ENCODE data around the gene RBMS1. TPM values are rescaled to one million over a fixed set of nuclear protein-coding genes. Genes with fewer than 3 reads are reported as not detected.

RBMS1 gene
- total RNA-seq, 1 experiment from 2014 or later = 38.8 TPM

DNA sequence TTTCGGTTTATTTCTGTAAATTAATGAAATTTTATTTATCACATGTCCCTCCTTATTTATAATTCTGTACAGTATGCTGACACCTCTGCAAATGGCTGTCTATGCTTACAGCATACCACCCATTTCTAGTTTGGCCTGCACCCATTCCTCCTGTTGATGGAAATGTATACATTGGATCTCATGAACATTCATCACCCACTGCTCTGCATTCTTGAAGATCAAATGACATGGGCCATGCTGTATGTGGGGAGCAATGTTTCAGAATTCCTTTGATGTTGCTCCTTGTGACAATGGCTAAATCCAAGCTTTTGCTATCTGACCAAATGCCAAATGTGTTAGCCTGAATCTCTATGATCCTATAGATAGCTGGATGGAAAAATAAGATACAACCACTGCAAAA lies 238.2 kb downstream of the RBMS1 start:
- no peaks in the 10 kb centered on the region for H3K36me3 ChIP-seq (ENCODE audit: low read depth, low read length)
- H4K20me1 ChIP-seq (ENCODE audit: low read length) = no peaks in the 10 kb centered on the region
- no peak overlapping the region for H2AFZ ChIP-seq (ENCODE audit: low read length)
- no peak for TF ChIP-seq EZH2 (IDR thresholded peaks at IDR 0.05; ENCODE audit: low read length, unreplicated experiment)
- no peak for TF ChIP-seq EZH2phosphoT487 (IDR thresholded peaks at IDR 0.05; ENCODE audit: borderline replicate concordance, low read length)
- TF ChIP-seq CTCF (conservative IDR thresholded peaks at IDR 0.05; ENCODE audit: low read depth, low read length) = no peak
- H3K79me2 ChIP-seq (ENCODE audit: low read length) = no peaks in the 10 kb centered on the region
- no peak overlapping the region for H3K9ac ChIP-seq (ENCODE audit: low read length)
- ATAC-seq = no peak
- no peak overlapping the region for H3K4me2 ChIP-seq (ENCODE audit: low read length)
- no TSS peak for BruUV-seq (replicated peaks)
- H3K27me3 ChIP-seq (ENCODE audit: low read length) = no peaks in the 10 kb centered on the region
- CTCF ChIA-PET = no interaction called here
- POLR2A ChIA-PET (ENCODE audit: unreplicated experiment) = interaction anchor here (0.6 kb wide), 1 partner anchor 30 kb away, joined by 11 read pairs; no protein-coding TSS in a partner anchor
- H3K4me1 ChIP-seq (ENCODE audit: insufficient read depth, low read length) = peaks cover 17% of the 10 kb centered on the region
- no peak for DNase-seq
- H3K27ac ChIP-seq (ENCODE audit: low read length) = no peak overlapping the region
- intact Hi-C loops (cut with micrococcal nuclease) = loop anchor here (10.0 kb wide), 1 partner anchor 809 kb away; no protein-coding TSS in a partner anchor
- H3K9me2 ChIP-seq (replicated peaks; ENCODE audit: low read length) = no peaks in the 10 kb centered on the region
- no peak overlapping the region for H3K4me3 ChIP-seq (ENCODE audit: low read length)
- H3K9me3 ChIP-seq (ENCODE audit: low read length) = no peaks in the 10 kb centered on the region
- no peaks in the 10 kb centered on the region for H3F3A ChIP-seq (ENCODE audit: low read length, unreplicated experiment)

DNA sequence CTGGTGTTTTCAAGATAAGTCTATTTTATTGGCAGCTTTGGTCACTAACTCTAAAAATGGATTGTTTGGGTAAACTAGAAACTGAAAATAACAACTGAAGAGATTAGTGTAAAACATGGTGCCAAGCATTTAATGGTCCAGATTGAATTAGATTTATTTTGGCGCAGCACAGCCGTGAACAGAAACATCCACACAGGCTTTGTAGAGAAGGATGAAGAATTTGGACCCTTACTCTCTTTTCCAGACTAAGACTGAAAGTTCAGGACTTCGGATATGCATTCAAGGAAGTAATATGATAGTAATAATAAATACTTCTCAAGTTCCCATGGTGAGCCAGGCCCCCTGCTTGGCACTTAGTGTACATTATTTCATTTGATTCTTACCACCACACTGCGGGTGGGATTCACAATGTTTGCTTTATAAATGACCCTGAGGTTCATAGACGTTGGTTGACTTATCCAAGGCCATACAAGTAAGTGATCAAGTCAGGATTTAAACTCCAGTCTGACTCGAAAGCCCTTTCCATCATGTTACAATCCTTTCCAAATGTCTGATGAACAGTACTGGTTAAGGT lies 239.3 kb downstream of the RBMS1 start:
- Histone ChIP-seq H3K79me2 (ENCODE audit: low read length) (no peaks in the 10 kb centered on the region), H3K36me3 (ENCODE audit: low read depth, low read length) (no peaks in the 10 kb centered on the region), H3K27ac (ENCODE audit: low read length) (no peak overlapping the region), H3K27me3 (ENCODE audit: low read length) (no peaks in the 10 kb centered on the region), H3K4me3 (ENCODE audit: low read length) (no peak overlapping the region), H4K20me1 (ENCODE audit: low read length) (no peaks in the 10 kb centered on the region), H3K9me3 (ENCODE audit: low read length) (no peaks in the 10 kb centered on the region), H3K4me1 (ENCODE audit: insufficient read depth, low read length) (peaks cover 17% of the 10 kb centered on the region), H3F3A (ENCODE audit: low read length, unreplicated experiment) (no peaks in the 10 kb centered on the region), H3K9ac (ENCODE audit: low read length) (no peak overlapping the region), H3K4me2 (ENCODE audit: low read length) (peak overlapping the region; percentile 17; the same call in 1 of the 2 replicates), H3K9me2 (replicated peaks; ENCODE audit: low read length) (no peaks in the 10 kb centered on the region), H2AFZ (ENCODE audit: low read length) (0 out of 2 replicates have a peak overlapping the region, but pooled peaks have one; percentile 21)
- intact Hi-C loops (cut with micrococcal nuclease) = loop anchor here (10.0 kb wide), 1 partner anchor 811 kb away; no protein-coding TSS in a partner anchor
- POLR2A ChIA-PET (ENCODE audit: unreplicated experiment) = no interaction called here
- CTCF ChIA-PET = no interaction called here
- BruUV-seq (replicated peaks) = no TSS peak
- DNase-seq (no peak), ATAC-seq (no peak)
- TF ChIP-seq CTCF (conservative IDR thresholded peaks at IDR 0.05; ENCODE audit: low read depth, low read length) (no peak), EZH2phosphoT487 (IDR thresholded peaks at IDR 0.05; ENCODE audit: borderline replicate concordance, low read length) (no peak), EZH2 (IDR thresholded peaks at IDR 0.05; ENCODE audit: low read length, unreplicated experiment) (no peak)
